A673 (cell line): Measurements from ENCODE around the gene KRI1. TPM values are rescaled to one million over a fixed set of nuclear protein-coding genes. Genes with fewer than 3 reads are reported as not detected.

Experiments
- BruUV-seq: library from RNA; stranded (reverse); fragments of 400-500 nt; replicated peaks from 2 replicates; lab custom pipeline; 2021; lab: Mats Ljungman, UMichigan
- CTCF ChIA-PET: fragments of 300-600 bp; sonication (Branson Sonifier 250); formaldehyde crosslinking; loops from one replicate; lab custom pipeline; 2022; ENCODE audit warnings: antibody characterized with exemption; lab: Charles Lee
- POLR2A ChIA-PET: fragments of 300-600 bp; sonication (Branson Sonifier 250); formaldehyde crosslinking; loops from one replicate; lab custom pipeline; 2022; ENCODE audit warnings: antibody characterized with exemption; ENCODE audit not compliant: low non-redundant PET; lab: Charles Lee
- DNase-seq: peaks from one replicate; pipeline ENCODE4 v3.0.0-alpha.2; 2015; ENCODE audit warnings: low spot score
- H3K27ac ChIP-seq: fragments of 200-600 bp; sonication (generic); 2 replicates; pipeline ENCODE4 v1.5.1; 2016; ENCODE audit warnings: mixed run types, low read depth, mild to moderate bottlenecking, mixed read lengths, antibody characterized with exemption, low read length; ENCODE audit not compliant: poor library complexity, severe bottlenecking
- H3K27me3 ChIP-seq: fragments of 200-600 bp; sonication (generic); replicated peaks from 2 replicates; pipeline ENCODE4 v1.6.1; 2017; ENCODE audit warnings: mixed run types, low read depth, mild to moderate bottlenecking, mixed read lengths, antibody characterized with exemption, low read length; ENCODE audit not compliant: insufficient read depth, poor library complexity
- H3K36me3 ChIP-seq: fragments of 200-600 bp; sonication (generic); 2 replicates; pipeline ENCODE4 v1.6.1; 2016; ENCODE audit warnings: mixed run types, mild to moderate bottlenecking, mixed read lengths, antibody characterized with exemption, low read length; ENCODE audit not compliant: insufficient read depth, poor library complexity, severe bottlenecking
- H3K4me1 ChIP-seq: fragments of 200-600 bp; sonication (generic); 2 replicates; pipeline ENCODE4 v1.6.1; 2017; ENCODE audit warnings: mixed run types, mild to moderate bottlenecking, mixed read lengths, antibody characterized with exemption, low read length; ENCODE audit not compliant: insufficient read depth, poor library complexity, severe bottlenecking
- H3K4me3 ChIP-seq: fragments of 200-600 bp; sonication (generic); 2 replicates; pipeline ENCODE4 v1.5.1; 2016; ENCODE audit warnings: low read depth, mixed run types, mild to moderate bottlenecking, mixed read lengths, low read length; ENCODE audit not compliant: poor library complexity, severe bottlenecking
- H3K9me3 ChIP-seq: fragments of 200-600 bp; sonication (generic); 2 replicates; pipeline ENCODE4 v1.6.1; 2016; ENCODE audit warnings: mixed run types, low read depth, mild to moderate bottlenecking, mixed read lengths, antibody characterized with exemption, low read length; ENCODE audit not compliant: poor library complexity, severe bottlenecking
- EZH2 ChIP-seq: fragments of 200-600 bp; sonication (generic); IDR thresholded peaks from 2 replicates; pipeline ENCODE4 v1.6.1; 2017; ENCODE audit warnings: borderline replicate concordance, low read depth, mild to moderate bottlenecking, mixed read lengths, antibody characterized with exemption, low read length; ENCODE audit not compliant: poor library complexity, severe bottlenecking
- intact Hi-C: fragments of 100-400 bp; cut with micrococcal nuclease; formaldehyde crosslinking; loops from one replicate; pipeline ENCODE4 v1.10.0; 2022; ENCODE audit not compliant: unreplicated experiment
- microRNA-seq: library from miRNA; unstranded; fragments of <30 nt; microRNA quantifications from one replicate; pipeline ENCODE4 v1.2.0, GENCODE V29; 2021
- total RNA-seq: library from RNA; stranded (reverse); gene quantifications from 2 replicates; pipeline ENCODE4 v1.2.3, GENCODE V29; 2021
- TF ChIP-seq, protein P1 (sequence below): fragments of 300-800, 200-600 bp; sonication (generic); conservative IDR thresholded peaks from 2 replicates; pipeline ENCODE4 v1.5.1; 2017; ENCODE audit warnings: low read depth, mild to moderate bottlenecking, antibody characterized with exemption, low read length, moderate library complexity, mixed read lengths

KRI1 gene
- total RNA-seq, 1 experiment from 2014 or later: 47.8 TPM

GRCh38 chr19:10508707-10509106, 57.1 kb downstream of the KRI1 start:
- no peak overlapping the region for H3K4me3 ChIP-seq
- CTCF ChIA-PET: no interaction called here
- no peaks in the 10 kb centered on the region for H3K36me3 ChIP-seq
- no peaks in the 10 kb centered on the region for H3K9me3 ChIP-seq
- TF ChIP-seq, protein P1, sequence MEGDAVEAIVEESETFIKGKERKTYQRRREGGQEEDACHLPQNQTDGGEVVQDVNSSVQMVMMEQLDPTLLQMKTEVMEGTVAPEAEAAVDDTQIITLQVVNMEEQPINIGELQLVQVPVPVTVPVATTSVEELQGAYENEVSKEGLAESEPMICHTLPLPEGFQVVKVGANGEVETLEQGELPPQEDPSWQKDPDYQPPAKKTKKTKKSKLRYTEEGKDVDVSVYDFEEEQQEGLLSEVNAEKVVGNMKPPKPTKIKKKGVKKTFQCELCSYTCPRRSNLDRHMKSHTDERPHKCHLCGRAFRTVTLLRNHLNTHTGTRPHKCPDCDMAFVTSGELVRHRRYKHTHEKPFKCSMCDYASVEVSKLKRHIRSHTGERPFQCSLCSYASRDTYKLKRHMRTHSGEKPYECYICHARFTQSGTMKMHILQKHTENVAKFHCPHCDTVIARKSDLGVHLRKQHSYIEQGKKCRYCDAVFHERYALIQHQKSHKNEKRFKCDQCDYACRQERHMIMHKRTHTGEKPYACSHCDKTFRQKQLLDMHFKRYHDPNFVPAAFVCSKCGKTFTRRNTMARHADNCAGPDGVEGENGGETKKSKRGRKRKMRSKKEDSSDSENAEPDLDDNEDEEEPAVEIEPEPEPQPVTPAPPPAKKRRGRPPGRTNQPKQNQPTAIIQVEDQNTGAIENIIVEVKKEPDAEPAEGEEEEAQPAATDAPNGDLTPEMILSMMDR: no peak
- no peak for TF ChIP-seq EZH2
- no peaks in the 10 kb centered on the region for H3K4me1 ChIP-seq
- DNase-seq: no peak
- intact Hi-C loops: loop anchor here (5.0 kb wide), 1 partner anchor 189 kb away; no protein-coding TSS in a partner anchor
- no peak overlapping the region for H3K27ac ChIP-seq
- peaks cover 18% of the 10 kb centered on the region for H3K27me3 ChIP-seq
- no TSS peak for BruUV-seq
- POLR2A ChIA-PET: no interaction called here

GRCh38 chr19:10508036-10508435, 57.8 kb downstream of the KRI1 start:
- TF ChIP-seq, protein P1: no peak
- no peak for TF ChIP-seq EZH2
- intact Hi-C loops: loop anchor here (5.0 kb wide), 1 partner anchor 189 kb away; no protein-coding TSS in a partner anchor
- H3K9me3 ChIP-seq: no peaks in the 10 kb centered on the region
- POLR2A ChIA-PET: no interaction called here
- peaks cover 11% of the 10 kb centered on the region for H3K27me3 ChIP-seq
- no peak overlapping the region for H3K27ac ChIP-seq
- H3K4me1 ChIP-seq: no peaks in the 10 kb centered on the region
- CTCF ChIA-PET: interaction anchor here (0.6 kb wide), 1 partner anchor 29 kb away, joined by 6 read pairs; no protein-coding TSS in a partner anchor
- H3K4me3 ChIP-seq: no peak overlapping the region
- no TSS peak for BruUV-seq
- no peaks in the 10 kb centered on the region for H3K36me3 ChIP-seq
- no peak for DNase-seq

DNA sequence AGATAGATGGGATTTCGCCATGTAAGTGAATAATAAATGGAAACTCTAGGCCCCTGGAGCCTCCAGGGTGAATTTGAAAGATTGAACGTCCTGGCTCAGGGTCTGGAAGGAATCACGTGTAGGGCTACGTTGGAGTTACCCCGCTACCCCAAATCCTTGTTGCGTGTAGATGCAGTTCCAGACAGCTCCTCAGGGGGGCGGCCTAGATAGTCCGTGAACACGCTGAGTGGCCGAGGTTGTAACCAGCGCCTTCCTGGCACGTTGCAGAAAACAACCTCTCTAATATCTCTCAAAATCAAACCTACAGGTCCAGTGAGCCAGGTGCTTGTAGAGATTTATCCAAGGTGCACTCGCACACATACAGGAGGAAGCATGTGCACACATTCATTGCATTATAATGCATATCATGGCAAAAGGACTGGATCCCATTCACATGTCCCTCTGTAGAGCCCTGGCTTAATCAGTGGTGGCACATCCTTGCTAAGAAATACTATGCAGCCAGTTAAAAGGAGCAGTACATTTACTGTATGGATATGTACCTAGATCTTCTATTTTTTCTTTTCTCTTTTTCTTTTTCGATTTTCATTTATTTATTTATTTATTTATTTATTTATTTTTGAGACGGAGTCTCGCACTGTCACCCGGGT, 60.1 kb downstream of the KRI1 start:
- H3K4me1 ChIP-seq: no peaks in the 10 kb centered on the region
- CTCF ChIA-PET: interaction anchor here (0.7 kb wide), 1 partner anchor 138 kb away, joined by 4 read pairs; no protein-coding TSS in a partner anchor
- DNase-seq: peak; percentile 86
- POLR2A ChIA-PET: no interaction called here
- H3K4me3 ChIP-seq: no peak overlapping the region
- H3K36me3 ChIP-seq: no peaks in the 10 kb centered on the region
- BruUV-seq: no TSS peak
- H3K9me3 ChIP-seq: no peaks in the 10 kb centered on the region
- intact Hi-C loops: loop anchor here (5.0 kb wide), 1 partner anchor 192 kb away; no protein-coding TSS in a partner anchor
- H3K27ac ChIP-seq: no peak overlapping the region
- no peaks in the 10 kb centered on the region for H3K27me3 ChIP-seq
- TF ChIP-seq EZH2: no peak
- TF ChIP-seq, protein P1: peak; percentile 84

Small RNAs within 50 kb of the gene (microRNA-seq; reads per million reads assigned to microRNA genes)
- gene MIR1238: not detected

Other genes with a start within 250 kb of the KRI1 start
- gene FDX2, start 250.0 kb downstream of the KRI1 start, total RNA-seq: 26.7 and 29.9 TPM in 2 replicates
- 84.6 and 87.7 TPM in 2 replicates for gene RAVER1, start 232.5 kb downstream of the KRI1 start, total RNA-seq
- gene ICAM3, start 226.4 kb downstream of the KRI1 start, total RNA-seq: 2.6 and 3.2 TPM in 2 replicates
- 118 and 121 TPM in 2 replicates for gene TYK2, start 185.4 kb downstream of the KRI1 start, total RNA-seq
- gene CDC37, start 162.5 kb downstream of the KRI1 start, total RNA-seq: 272 and 288 TPM in 2 replicates
- 32.5 and 40.1 TPM in 2 replicates for gene PDE4A, start 145.5 kb downstream of the KRI1 start, total RNA-seq
- 112 TPM in 2 replicates for gene KEAP1, start 62.7 kb downstream of the KRI1 start, total RNA-seq
- gene S1PR5, start 48.6 kb downstream of the KRI1 start, total RNA-seq: 0.41 and 1.1 TPM in 2 replicates
- gene ATG4D, start 22.1 kb downstream of the KRI1 start, total RNA-seq: 52.1 and 57.1 TPM in 2 replicates
- gene CDKN2D, start 3.0 kb upstream of the KRI1 start, total RNA-seq: 12.7 and 14.6 TPM in 2 replicates
- 2.5 and 2.8 TPM in 2 replicates for gene AP1M2, start 21.3 kb upstream of the KRI1 start, total RNA-seq
- 35.4 and 52.2 TPM in 2 replicates for gene SLC44A2, start 59.5 kb upstream of the KRI1 start, total RNA-seq
- gene ILF3, start 88.3 kb upstream of the KRI1 start, total RNA-seq: 665 and 683 TPM in 2 replicates
- gene QTRT1, start 135.4 kb upstream of the KRI1 start, total RNA-seq: 82.4 and 89.6 TPM in 2 replicates
- gene DNM2, start 152.1 kb upstream of the KRI1 start, total RNA-seq: 143 and 155 TPM in 2 replicates